Measurements from ENCODE around the gene AIRE.

AIRE gene

DNA sequence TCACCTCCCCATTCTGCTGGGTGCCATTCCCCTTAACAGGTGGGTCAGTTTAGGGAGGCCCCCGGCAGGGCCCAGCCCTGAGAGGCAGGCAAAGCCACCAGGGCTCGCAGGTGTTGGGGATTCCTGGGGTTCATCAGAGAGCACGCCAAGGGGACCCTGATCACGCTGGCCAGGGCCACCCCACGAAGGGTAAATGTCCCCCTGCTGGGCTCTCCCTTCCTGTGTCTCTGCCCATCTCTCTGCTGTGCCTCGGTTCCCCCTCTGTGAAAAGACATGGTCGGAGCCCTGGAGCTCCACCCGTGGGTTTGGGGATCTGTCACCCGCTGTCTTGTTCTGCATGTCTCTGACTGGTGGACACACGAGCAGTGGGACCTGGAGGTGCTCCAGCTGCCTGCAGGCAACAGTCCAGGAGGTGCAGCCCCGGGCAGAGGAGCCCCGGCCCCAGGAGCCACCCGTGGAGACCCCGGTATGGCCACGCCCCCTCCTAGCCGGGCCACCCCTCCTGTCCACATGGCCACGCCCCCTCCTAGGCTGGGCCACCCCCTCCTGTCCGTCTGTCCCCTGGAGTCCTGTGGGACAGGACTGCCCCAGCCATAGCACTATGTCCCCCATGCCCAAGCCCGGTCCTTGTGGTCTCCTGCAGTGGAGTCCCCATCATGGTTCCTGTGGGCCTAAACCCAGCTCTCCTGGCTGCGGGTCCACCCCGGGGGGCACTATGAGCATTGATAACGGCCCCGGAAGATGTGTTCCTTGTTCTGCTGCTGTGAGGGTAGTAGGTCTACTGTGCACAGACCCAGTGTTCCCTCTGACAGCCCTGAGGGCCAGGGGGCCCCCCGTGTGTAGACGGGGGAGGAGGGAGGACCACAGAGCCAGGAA is 6.5 kb downstream of the AIRE start:
- H3K9me3 Mint-ChIP-seq = no peaks in the 10 kb centered on the region
- H3K27me3 Mint-ChIP-seq = peaks cover 44% of the 10 kb centered on the region
- H3K27ac Mint-ChIP-seq = peak overlapping the region; percentile 49
- DNase-seq = no peak
- CTCF ChIA-PET = no interaction called here
- peaks cover 9% of the 10 kb centered on the region for H3K4me1 Mint-ChIP-seq
- no peak overlapping the region for H3K4me3 Mint-ChIP-seq
- no peaks in the 10 kb centered on the region for H3K36me3 Mint-ChIP-seq

DNA sequence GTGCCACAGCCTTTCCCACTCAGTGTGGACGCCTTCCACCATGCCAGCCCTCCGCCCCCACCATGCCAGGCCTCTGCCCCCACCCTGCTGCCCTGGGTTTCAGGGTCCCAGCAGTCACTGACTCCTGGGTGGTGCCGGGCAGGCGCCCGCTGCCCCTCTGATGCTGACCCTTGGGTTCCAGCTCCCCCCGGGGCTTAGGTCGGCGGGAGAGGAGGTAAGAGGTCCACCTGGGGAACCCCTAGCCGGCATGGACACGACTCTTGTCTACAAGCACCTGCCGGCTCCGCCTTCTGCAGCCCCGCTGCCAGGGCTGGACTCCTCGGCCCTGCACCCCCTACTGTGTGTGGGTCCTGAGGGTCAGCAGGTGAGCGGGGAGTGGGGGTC is 7.1 kb downstream of the AIRE start:
- CTCF ChIA-PET = no interaction called here
- Mint-ChIP-seq H3K36me3 (no peaks in the 10 kb centered on the region), H3K9me3 (no peaks in the 10 kb centered on the region), H3K4me1 (peaks cover 15% of the 10 kb centered on the region), H3K27ac (no peak overlapping the region), H3K27me3 (peaks cover 41% of the 10 kb centered on the region), H3K4me3 (no peak overlapping the region)
- DNase-seq = no peak

DNA sequence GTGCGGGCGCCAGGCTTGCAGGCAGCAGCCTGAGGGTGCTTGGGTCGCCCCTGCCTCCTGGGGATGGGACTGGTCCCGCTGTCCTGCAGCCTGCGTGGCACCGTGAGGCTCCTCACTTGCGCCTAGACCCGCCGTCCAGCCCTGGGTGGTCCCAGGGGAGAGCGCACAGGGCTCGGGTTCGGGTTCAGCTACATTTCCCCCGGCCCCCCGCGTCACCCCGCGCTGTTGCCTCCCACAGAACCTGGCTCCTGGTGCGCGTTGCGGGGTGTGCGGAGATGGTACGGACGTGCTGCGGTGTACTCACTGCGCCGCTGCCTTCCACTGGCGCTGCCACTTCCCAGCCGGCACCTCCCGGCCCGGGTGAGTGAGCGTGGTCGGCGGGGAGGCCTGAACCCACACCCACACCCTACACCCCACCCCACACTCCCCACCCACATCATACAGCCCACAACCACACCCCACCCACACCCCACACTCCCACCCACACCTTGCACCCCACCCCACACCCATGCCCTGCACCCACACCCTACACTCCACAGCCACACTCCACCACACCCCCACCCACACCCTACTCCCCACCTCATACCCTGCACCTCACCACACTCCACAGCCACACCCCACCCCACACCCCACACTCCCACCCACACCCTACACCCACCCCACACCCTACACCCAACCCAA is 8.0 kb downstream of the AIRE start:
- Mint-ChIP-seq H3K4me3 (no peak overlapping the region), H3K27ac (no peak overlapping the region), H3K9me3 (no peaks in the 10 kb centered on the region), H3K36me3 (no peaks in the 10 kb centered on the region), H3K27me3 (peaks cover 32% of the 10 kb centered on the region), H3K4me1 (peaks cover 24% of the 10 kb centered on the region)
- CTCF ChIA-PET = no interaction called here
- peak; percentile 36 for DNase-seq

DNA sequence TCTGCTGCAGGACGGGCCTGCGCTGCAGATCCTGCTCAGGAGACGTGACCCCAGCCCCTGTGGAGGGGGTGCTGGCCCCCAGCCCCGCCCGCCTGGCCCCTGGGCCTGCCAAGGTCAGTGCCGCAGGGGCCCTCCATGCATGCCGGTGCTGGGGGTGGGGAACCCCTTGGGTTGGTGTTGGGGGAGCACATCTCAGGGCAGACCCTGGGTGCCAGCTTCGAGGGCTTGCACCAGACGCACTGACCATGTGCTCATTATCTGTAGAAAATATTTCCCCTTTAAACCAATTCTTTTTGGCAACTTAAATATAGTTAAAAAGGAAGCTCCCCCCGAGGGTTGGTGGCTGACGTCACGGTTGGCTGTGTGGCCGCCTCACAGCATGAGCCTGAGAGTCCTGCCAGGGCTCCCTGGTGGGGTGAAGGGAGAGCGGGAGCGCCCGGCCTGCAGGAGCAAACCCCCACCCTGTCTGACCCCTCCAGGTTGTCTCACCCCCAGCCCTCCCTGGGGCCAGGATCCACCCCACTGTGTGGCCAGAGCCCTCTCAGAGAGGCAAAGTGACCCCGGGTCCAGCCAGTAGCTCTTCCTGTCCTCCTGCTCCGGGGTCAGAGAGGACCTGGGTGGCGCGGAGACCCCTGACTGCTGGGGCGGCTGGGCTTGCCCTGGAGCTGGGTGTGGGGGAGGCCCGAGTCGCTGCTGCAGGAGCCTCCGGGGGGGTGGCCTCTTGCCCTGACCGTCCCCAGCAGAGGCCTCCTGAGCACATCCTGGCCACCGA is 8.9 kb downstream of the AIRE start:
- no peak for DNase-seq
- CTCF ChIA-PET = interaction anchor here (0.9 kb wide), 1 partner anchor 9 kb away, joined by 3 read pairs; no protein-coding TSS in a partner anchor
- H3K9me3 Mint-ChIP-seq = no peaks in the 10 kb centered on the region
- H3K4me1 Mint-ChIP-seq = peaks cover 30% of the 10 kb centered on the region
- no peak overlapping the region for H3K27ac Mint-ChIP-seq
- no peak overlapping the region for H3K4me3 Mint-ChIP-seq
- peaks cover 25% of the 10 kb centered on the region for H3K27me3 Mint-ChIP-seq
- H3K36me3 Mint-ChIP-seq = no peaks in the 10 kb centered on the region

DNA sequence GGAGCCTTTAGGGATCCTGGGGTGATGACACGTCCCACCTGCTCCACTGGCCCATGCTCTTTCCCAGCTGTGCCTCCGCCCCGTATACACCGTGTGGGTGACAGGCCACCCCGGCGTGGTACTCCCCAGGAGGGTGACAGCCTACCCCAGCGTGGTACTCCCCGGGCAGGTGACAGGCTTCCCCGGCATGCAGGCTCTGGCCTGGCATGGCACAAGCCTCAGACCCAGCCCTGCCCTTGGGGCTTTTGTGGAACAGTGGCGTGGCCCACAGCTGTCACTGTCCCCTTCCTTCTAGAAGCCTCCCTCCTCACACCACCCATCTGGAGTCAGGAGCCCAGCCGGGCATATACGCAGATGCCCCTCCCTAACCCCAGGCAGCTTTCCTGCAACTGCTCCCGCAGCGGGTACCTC is 9.5 kb downstream of the AIRE start:
- Mint-ChIP-seq H3K9me3 (no peaks in the 10 kb centered on the region), H3K27me3 (peaks cover 20% of the 10 kb centered on the region), H3K36me3 (no peaks in the 10 kb centered on the region), H3K27ac (peak overlapping the region; percentile 64), H3K4me3 (no peak overlapping the region), H3K4me1 (peaks cover 30% of the 10 kb centered on the region)
- CTCF ChIA-PET = interaction anchor here (0.9 kb wide), 1 partner anchor 9 kb away, joined by 3 read pairs; no protein-coding TSS in a partner anchor
- DNase-seq = no peak

DNA sequence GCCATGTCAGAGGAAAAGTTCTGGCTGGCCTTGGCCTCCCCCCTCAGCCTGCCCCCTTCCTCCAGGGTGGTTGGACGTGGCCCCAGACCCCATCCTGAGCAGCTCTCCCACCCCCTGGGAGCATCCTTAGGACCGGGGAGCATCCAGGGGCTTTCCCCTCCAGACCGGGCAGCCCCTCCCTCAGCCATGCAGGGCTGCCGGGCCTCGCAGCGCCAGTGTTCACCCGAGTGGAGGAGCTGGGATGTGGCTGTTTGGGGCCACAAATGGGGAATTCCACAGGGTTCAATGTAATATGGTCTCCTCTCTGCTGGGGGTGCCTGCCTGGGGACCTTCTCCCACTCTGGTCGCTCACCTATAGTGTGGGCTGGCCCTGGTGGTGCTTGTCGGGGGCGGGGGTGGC is 10.0 kb downstream of the AIRE start:
- H3K27me3 Mint-ChIP-seq = peaks cover 15% of the 10 kb centered on the region
- peaks cover 31% of the 10 kb centered on the region for H3K4me1 Mint-ChIP-seq
- CTCF ChIA-PET = interaction anchor here (0.9 kb wide), 1 partner anchor 8 kb away, joined by 3 read pairs; no protein-coding TSS in a partner anchor
- H3K9me3 Mint-ChIP-seq = no peaks in the 10 kb centered on the region
- no peak for DNase-seq
- H3K27ac Mint-ChIP-seq = no peak overlapping the region
- H3K36me3 Mint-ChIP-seq = no peaks in the 10 kb centered on the region
- no peak overlapping the region for H3K4me3 Mint-ChIP-seq

DNA sequence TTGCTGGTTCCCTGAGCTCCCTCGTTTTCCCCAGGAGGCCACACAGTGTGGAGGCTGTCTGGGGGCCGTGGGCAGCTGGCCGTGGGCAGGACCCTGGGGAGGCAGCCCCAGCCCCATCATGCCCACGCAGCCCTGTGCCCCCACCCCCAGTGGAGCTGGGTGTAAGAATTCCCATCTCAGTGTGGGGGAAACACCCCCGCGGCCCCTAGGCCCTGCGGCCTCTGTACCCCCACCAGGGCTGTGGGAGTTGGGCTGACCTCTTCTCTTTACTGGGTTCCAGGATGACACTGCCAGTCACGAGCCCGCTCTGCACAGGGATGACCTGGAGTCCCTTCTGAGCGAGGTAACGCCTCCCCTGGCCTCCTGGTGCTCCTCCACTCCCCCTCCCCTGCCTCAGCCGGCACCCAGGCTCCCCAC is 10.4 kb downstream of the AIRE start:
- no peaks in the 10 kb centered on the region for H3K9me3 Mint-ChIP-seq
- no peak for DNase-seq
- peaks cover 35% of the 10 kb centered on the region for H3K4me1 Mint-ChIP-seq
- no peaks in the 10 kb centered on the region for H3K36me3 Mint-ChIP-seq
- CTCF ChIA-PET = interaction anchor here (0.6 to 2.3 kb wide), 2 partner anchors 10 to 28 kb away, joined by 3 to 14 read pairs; no protein-coding TSS in a partner anchor
- peaks cover 11% of the 10 kb centered on the region for H3K27me3 Mint-ChIP-seq
- no peak overlapping the region for H3K27ac Mint-ChIP-seq
- no peak overlapping the region for H3K4me3 Mint-ChIP-seq

DNA sequence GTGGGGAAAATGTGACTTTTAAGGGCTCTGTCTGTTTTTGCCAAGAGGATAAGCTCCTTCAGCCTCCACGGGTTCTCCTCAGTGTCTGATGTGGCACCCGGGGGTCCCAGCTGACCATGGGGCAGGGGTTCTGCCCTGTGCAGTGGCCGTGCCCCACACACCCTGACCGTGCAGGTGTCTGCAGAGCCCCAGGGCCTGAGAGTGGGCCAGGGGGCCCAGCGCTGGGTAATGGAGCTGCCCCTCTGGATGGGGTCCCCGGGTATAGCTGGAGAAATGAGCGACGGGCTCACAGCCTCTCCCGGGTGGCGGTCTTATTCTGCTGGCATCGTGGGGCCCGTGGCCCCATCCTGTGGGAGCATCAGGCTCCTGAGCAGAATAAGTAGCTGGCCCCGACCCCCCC is 11.2 kb downstream of the AIRE start:
- no peak for DNase-seq
- Mint-ChIP-seq H3K9me3 (no peaks in the 10 kb centered on the region), H3K27ac (no peak overlapping the region), H3K36me3 (no peaks in the 10 kb centered on the region), H3K4me3 (no peak overlapping the region), H3K27me3 (peaks cover 7% of the 10 kb centered on the region), H3K4me1 (peaks cover 43% of the 10 kb centered on the region)
- CTCF ChIA-PET = interaction anchor here (0.6 to 2.3 kb wide), 5 partner anchors 10 to 218 kb away, joined by 3 to 14 read pairs (median 3); no protein-coding TSS in a partner anchor

DNA sequence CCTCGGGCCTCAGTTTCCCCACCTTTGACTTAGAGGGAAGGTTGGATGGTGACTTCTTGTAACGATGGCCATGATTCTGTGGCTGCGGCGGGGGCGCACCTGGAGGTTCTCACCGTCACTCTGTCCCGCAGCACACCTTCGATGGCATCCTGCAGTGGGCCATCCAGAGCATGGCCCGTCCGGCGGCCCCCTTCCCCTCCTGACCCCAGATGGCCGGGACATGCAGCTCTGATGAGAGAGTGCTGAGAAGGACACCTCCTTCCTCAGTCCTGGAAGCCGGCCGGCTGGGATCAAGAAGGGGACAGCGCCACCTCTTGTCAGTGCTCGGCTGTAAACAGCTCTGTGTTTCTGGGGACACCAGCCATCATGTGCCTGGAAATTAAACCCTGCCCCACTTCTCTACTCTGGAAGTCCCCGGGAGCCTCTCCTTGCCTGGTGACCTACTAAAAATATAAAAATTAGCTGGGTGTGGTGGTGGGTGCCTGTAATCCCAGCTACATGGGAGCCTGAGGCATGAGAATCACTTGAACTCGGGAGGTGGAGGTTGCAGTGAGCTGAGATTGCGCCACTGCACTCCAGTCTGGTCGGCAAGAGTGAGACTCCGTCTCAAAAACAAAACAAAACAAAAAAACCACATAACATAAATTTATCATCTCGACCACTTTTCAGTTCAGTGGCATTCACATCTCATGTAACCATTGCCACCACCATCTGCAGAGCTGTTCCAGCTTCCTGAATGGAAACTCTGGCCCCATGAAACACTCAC is 12.0 kb downstream of the AIRE start:
- peak; percentile 86 for DNase-seq
- H3K36me3 Mint-ChIP-seq = no peaks in the 10 kb centered on the region
- H3K4me3 Mint-ChIP-seq = peak overlapping the region; percentile 26
- CTCF ChIA-PET = interaction anchor here (0.6 to 2.3 kb wide), 13 partner anchors 10 to 496 kb away, joined by 3 to 14 read pairs (median 3); no protein-coding TSS in a partner anchor
- peaks cover 50% of the 10 kb centered on the region for H3K4me1 Mint-ChIP-seq
- H3K9me3 Mint-ChIP-seq = no peaks in the 10 kb centered on the region
- H3K27ac Mint-ChIP-seq = peak overlapping the region; percentile 83
- H3K27me3 Mint-ChIP-seq = peaks cover 3% of the 10 kb centered on the region

DNA sequence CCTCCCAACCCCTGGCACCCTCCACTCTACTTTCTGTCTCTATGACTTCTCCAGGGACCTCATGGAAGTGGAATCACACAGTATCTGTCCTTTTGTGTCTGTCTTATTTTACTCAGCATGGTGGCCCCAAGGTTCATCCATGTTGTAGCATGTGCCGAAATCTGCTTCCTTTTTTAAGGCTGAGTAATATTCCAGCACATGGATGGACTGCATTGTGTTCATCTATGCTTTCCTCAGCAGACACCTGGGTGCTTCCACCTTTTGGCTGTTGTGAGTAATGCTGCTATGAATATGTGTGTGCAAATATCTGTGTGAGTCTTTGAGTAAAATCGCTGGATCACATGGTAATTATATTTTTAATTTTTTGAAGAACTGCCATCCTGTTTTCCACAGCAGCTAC is 12.6 kb downstream of the AIRE start:
- Mint-ChIP-seq H3K27ac (peak overlapping the region; percentile 83), H3K27me3 (peaks cover 3% of the 10 kb centered on the region), H3K36me3 (peaks cover under 1% of the 10 kb centered on the region), H3K4me1 (peaks cover 55% of the 10 kb centered on the region), H3K9me3 (no peaks in the 10 kb centered on the region), H3K4me3 (peak overlapping the region; percentile 51)
- CTCF ChIA-PET = interaction anchor here (0.6 to 2.3 kb wide), 12 partner anchors 11 to 495 kb away, joined by 3 to 14 read pairs (median 3); no protein-coding TSS in a partner anchor
- no peak for DNase-seq

DNA sequence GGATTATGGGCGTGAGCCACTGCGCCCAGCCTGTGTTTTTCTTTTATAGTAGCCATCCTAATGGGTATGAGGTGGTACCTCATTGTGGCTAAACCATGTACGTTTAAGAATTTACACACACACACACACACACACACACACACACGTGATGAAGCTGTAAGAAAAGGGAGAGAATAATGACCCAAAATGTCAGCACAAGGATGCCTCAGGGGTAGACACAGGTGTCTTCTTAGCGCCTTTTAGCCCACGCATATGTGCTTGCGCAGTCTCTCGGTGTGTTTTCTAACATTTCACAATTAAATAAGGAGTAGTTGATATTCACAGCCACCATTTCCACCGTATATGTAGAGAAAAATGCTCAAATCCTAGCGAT is 13.4 kb downstream of the AIRE start:
- Mint-ChIP-seq H3K36me3 (peaks cover 3% of the 10 kb centered on the region), H3K27me3 (peaks cover 3% of the 10 kb centered on the region), H3K4me1 (peaks cover 60% of the 10 kb centered on the region), H3K9me3 (no peaks in the 10 kb centered on the region), H3K4me3 (peak overlapping the region; percentile 92), H3K27ac (peak overlapping the region; percentile 99)
- DNase-seq = peak; percentile 40
- CTCF ChIA-PET = interaction anchor here (0.6 to 1.7 kb wide), 3 partner anchors 18 to 177 kb away, joined by 3 to 4 read pairs (median 3); no protein-coding TSS in a partner anchor

DNA sequence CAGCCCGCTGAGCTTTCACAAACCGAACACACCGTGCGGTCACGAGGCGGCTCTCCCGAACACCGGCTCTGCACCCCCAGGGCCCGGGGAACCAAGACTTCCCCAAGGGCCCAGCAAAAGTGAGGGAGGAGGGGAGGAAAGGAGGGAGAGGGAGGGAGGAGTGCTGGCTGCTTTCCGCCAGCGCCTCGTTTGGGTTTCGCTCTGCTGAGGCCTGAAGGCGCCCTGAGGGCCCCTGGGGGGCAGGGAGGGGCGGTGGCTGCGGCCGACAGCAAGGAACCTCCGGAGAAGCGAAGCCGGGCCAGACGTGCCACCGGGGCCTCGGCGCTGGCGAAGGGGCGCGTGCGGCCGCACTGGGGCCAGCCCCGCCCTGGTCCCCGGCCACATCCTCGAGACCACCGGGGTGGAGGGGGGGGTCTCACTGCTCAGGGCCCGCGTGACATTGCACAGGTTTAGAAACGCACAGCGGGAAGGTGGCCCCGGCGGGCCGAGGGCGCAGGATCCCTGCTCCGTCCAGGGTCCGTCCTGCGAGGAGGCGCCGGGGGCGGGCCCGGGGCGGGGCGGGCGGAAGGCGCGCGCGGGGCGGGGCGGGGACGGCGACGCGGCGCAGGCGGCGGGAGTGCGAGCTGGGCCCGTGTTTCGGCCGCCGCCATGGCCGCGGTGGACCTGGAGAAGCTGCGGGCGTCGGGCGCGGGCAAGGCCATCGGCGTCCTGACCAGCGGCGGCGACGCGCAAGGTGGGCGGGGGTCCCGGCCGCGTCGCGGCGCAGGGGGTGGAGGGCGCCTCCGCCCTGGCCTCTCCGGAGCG is 14.0 kb downstream of the AIRE start, which contains the start of gene PFKL:
PFKL (plus strand) TSS at position 596 of the 804 bp plus-strand sequence; CDS start at position 649, 53 bp downstream.
- Mint-ChIP-seq H3K4me1 (peaks cover 62% of the 10 kb centered on the region), H3K27ac (peak within 1 kb of the TSS; percentile 99), H3K36me3 (peaks cover 3% of the 10 kb centered on the region), H3K27me3 (peaks cover 3% of the 10 kb centered on the region), H3K4me3 (peak within 1 kb of the TSS; percentile 92), H3K9me3 (no peaks in the 10 kb centered on the region)
- peak; percentile 82 for DNase-seq
- CTCF ChIA-PET = interaction anchor here (0.6 kb wide), 1 partner anchor 177 kb away, joined by 3 read pairs; no protein-coding TSS in a partner anchor

Measured in activated naive CD4-positive, alpha-beta T cell treated with anti-CD3 and anti-CD28 coated beads, Interleukin-2, amount 10 ng/mL, durations not matched to agents 7 days and 5 days (primary cell).